ENCODE measurements around the gene ULK3.

ULK3 gene

DNA sequence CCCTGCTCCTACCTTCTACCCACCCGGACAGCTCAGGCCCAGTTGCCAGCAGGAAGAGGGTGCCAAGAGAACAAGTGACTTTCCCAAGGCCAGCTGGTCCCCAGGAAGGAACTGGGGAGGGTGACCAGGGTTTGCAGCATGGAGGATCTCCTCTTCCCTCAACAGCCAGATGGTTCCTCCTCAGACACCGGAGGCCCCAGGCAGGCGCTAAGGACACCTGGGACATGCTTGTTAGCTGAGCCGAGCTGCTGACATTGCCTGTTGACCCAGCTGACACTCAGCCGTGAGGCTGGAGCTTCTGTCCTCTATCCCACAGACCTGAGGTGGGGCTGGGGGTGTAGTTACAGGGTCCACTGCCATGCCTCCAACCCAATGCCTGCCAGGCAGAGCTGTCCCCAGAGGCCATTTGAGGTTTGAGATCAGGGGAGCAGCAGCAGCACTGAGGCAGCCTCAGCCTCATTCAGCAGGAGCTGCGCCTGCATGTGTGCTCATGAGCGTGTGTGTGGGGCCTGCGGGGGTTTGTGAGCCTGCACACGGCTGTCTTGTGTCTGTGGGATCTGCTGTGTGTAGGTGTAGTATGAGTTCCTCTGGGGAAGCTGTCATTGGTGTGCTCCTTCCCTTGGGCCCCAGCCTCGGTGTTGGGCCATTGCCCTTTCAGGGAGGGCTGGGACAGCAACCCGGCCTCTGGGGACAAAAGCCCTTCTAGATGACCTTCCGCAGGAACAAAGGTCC lies 9.4 kb downstream of the ULK3 start:
- Histone ChIP-seq H3K36me3 (ENCODE audit: control insufficient read depth in 2 of 2, insufficient read depth in 2 of 2, low read length in 2 of 2) (peaks cover 8 to 21% of the 10 kb centered on the region in 2 donors), H3K9ac (ENCODE audit: low read depth in 1 of 2, low read length in 2 of 2) (no peak overlapping the region), H3K4me1 (ENCODE audit: control insufficient read depth in 2 of 2, insufficient read depth in 2 of 2, low read length in 2 of 2) (peaks cover 10 to 25% of the 10 kb centered on the region in 2 donors), H3K4me3 (ENCODE audit: low read length in 2 of 2) (no peak overlapping the region), H3K9me3 (ENCODE audit: control insufficient read depth in 2 of 2, low read length in 2 of 2) (no peaks in the 10 kb centered on the region), H3K27me3 (ENCODE audit: control insufficient read depth in 2 of 2, insufficient read depth in 2 of 2, low read length in 2 of 2) (no peaks in the 10 kb centered on the region), H3K27ac (ENCODE audit: low read depth in 2 of 2, low read length in 2 of 2) (no peak overlapping the region)

- Histone ChIP-seq H3K4me3 (ENCODE audit: low read length in 2 of 2) (no peak overlapping the region), H3K9me3 (ENCODE audit: control insufficient read depth in 2 of 2, low read length in 2 of 2) (no peaks in the 10 kb centered on the region), H3K4me1 (ENCODE audit: control insufficient read depth in 2 of 2, insufficient read depth in 2 of 2, low read length in 2 of 2) (peaks cover 10 to 25% of the 10 kb centered on the region in 2 donors), H3K9ac (ENCODE audit: low read depth in 1 of 2, low read length in 2 of 2) (peak overlapping the region in 1 of 2 donors; percentile 38), H3K27me3 (ENCODE audit: control insufficient read depth in 2 of 2, insufficient read depth in 2 of 2, low read length in 2 of 2) (peaks cover under 1 to 2% of the 10 kb centered on the region in 2 donors), H3K36me3 (ENCODE audit: control insufficient read depth in 2 of 2, insufficient read depth in 2 of 2, low read length in 2 of 2) (peaks cover 8 to 15% of the 10 kb centered on the region in 2 donors), H3K27ac (ENCODE audit: low read depth in 2 of 2, low read length in 2 of 2) (no peak overlapping the region)
Observed at GRCh38 chr15:74832826-74833225, 10.1 kb downstream of the ULK3 start.

DNA sequence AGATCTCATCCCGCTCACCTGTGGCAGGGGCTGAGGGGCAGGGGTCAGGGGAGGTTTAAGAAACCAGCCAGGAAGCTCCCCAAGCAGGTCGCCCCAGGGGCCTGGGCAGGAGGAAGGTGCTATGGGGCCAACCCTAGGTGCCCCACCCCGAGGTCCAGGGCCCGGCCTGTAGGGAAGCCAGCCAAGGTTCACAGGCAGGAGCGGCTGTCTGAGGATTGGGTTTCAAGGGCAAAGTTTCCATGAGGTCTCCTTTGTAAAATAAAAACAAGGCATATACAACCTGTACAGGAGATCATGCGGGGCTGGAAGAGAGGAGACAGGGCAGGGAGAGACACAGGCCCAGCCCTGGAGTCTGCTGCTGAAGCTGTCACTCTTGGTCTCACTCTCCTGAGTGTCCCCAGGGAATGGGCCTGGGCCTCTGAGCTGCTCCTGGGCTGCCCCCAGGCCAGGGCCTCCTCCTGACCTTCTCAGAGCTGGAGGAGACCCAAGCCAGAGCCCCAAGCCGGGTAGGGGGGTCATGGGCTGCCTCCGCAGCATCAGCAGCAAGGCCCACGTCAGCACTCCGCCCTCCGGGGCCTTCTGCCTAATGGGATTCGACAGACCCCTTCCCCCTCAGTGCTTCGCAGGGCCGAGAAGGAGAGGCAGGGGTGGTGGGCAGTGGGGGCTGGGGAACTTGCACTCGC lies 11.0 kb downstream of the ULK3 start:
- H3K4me1 ChIP-seq (ENCODE audit: control insufficient read depth in 2 of 2, insufficient read depth in 2 of 2, low read length in 2 of 2), result peaks cover 10 to 25% of the 10 kb centered on the region in 2 donors
- H3K27ac ChIP-seq (ENCODE audit: low read depth in 2 of 2, low read length in 2 of 2), result peak overlapping the region; percentile 75 to 78
- H3K36me3 ChIP-seq (ENCODE audit: control insufficient read depth in 2 of 2, insufficient read depth in 2 of 2, low read length in 2 of 2), result peaks cover 8 to 10% of the 10 kb centered on the region in 2 donors
- H3K9me3 ChIP-seq (ENCODE audit: control insufficient read depth in 2 of 2, low read length in 2 of 2), result no peaks in the 10 kb centered on the region
- peak overlapping the region in 1 of 2 donors; percentile 20 for H3K4me3 ChIP-seq (ENCODE audit: low read length in 2 of 2)
- H3K27me3 ChIP-seq (ENCODE audit: control insufficient read depth in 2 of 2, insufficient read depth in 2 of 2, low read length in 2 of 2), result peaks cover 9 to 10% of the 10 kb centered on the region in 2 donors
- H3K9ac ChIP-seq (ENCODE audit: low read depth in 1 of 2, low read length in 2 of 2), result peak overlapping the region in 1 of 2 donors; percentile 43

GRCh38 chr15:74830868-74831267 lies 12.1 kb downstream of the ULK3 start:
- no peak overlapping the region for H3K4me3 ChIP-seq (ENCODE audit: low read length in 2 of 2)
- peaks cover 10 to 25% of the 10 kb centered on the region in 2 donors for H3K4me1 ChIP-seq (ENCODE audit: control insufficient read depth in 2 of 2, insufficient read depth in 2 of 2, low read length in 2 of 2)
- H3K27ac ChIP-seq (ENCODE audit: low read depth in 2 of 2, low read length in 2 of 2), result no peak overlapping the region
- H3K9me3 ChIP-seq (ENCODE audit: control insufficient read depth in 2 of 2, low read length in 2 of 2), result no peaks in the 10 kb centered on the region
- H3K36me3 ChIP-seq (ENCODE audit: control insufficient read depth in 2 of 2, insufficient read depth in 2 of 2, low read length in 2 of 2), result peaks cover 3 to 5% of the 10 kb centered on the region in 2 donors
- H3K9ac ChIP-seq (ENCODE audit: low read depth in 1 of 2, low read length in 2 of 2), result no peak overlapping the region
- peaks cover 9 to 13% of the 10 kb centered on the region in 2 donors for H3K27me3 ChIP-seq (ENCODE audit: control insufficient read depth in 2 of 2, insufficient read depth in 2 of 2, low read length in 2 of 2)

DNA sequence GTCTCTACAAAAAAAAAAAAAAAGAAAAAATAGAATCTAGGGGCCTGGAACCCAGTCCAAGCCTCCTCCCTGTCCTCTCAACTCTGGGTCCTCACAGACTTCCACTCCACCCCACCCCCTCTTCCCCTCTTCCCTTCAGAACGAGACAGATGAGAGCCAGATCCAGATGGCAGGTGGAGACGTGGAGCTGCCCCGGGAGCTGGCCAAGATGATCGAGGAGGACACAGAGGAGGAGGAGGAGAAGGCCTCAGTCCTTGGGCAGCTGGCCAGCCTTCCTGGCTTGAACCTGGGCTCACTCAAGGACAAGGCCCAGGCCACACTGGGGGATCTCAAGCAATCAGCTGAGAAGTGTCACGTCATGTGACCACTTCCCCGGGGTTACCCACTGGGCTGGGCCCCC lies 13.0 kb downstream of the ULK3 start:
- no peak overlapping the region for H3K9ac ChIP-seq (ENCODE audit: low read depth in 1 of 2, low read length in 2 of 2)
- H3K27me3 ChIP-seq (ENCODE audit: control insufficient read depth in 2 of 2, insufficient read depth in 2 of 2, low read length in 2 of 2), result peaks cover 9 to 13% of the 10 kb centered on the region in 2 donors
- no peaks in the 10 kb centered on the region for H3K9me3 ChIP-seq (ENCODE audit: control insufficient read depth in 2 of 2, low read length in 2 of 2)
- peaks cover 10 to 22% of the 10 kb centered on the region in 2 donors for H3K4me1 ChIP-seq (ENCODE audit: control insufficient read depth in 2 of 2, insufficient read depth in 2 of 2, low read length in 2 of 2)
- no peak overlapping the region for H3K4me3 ChIP-seq (ENCODE audit: low read length in 2 of 2)
- no peaks in the 10 kb centered on the region for H3K36me3 ChIP-seq (ENCODE audit: control insufficient read depth in 2 of 2, insufficient read depth in 2 of 2, low read length in 2 of 2)
- no peak overlapping the region for H3K27ac ChIP-seq (ENCODE audit: low read depth in 2 of 2, low read length in 2 of 2)

- Histone ChIP-seq H3K27me3 (ENCODE audit: control insufficient read depth in 2 of 2, insufficient read depth in 2 of 2, low read length in 2 of 2) (peaks cover 9 to 13% of the 10 kb centered on the region in 2 donors), H3K4me1 (ENCODE audit: control insufficient read depth in 2 of 2, insufficient read depth in 2 of 2, low read length in 2 of 2) (peaks cover 10 to 22% of the 10 kb centered on the region in 2 donors), H3K27ac (ENCODE audit: low read depth in 2 of 2, low read length in 2 of 2) (no peak overlapping the region), H3K9ac (ENCODE audit: low read depth in 1 of 2, low read length in 2 of 2) (no peak overlapping the region), H3K9me3 (ENCODE audit: control insufficient read depth in 2 of 2, low read length in 2 of 2) (no peaks in the 10 kb centered on the region), H3K36me3 (ENCODE audit: control insufficient read depth in 2 of 2, insufficient read depth in 2 of 2, low read length in 2 of 2) (no peaks in the 10 kb centered on the region), H3K4me3 (ENCODE audit: low read length in 2 of 2) (no peak overlapping the region)
Observed at GRCh38 chr15:74829486-74829885, 13.5 kb downstream of the ULK3 start.

GRCh38 chr15:74828835-74829234 lies 14.1 kb downstream of the ULK3 start:
- H3K4me1 ChIP-seq (ENCODE audit: control insufficient read depth in 2 of 2, insufficient read depth in 2 of 2, low read length in 2 of 2), result peaks cover 10 to 22% of the 10 kb centered on the region in 2 donors
- no peaks in the 10 kb centered on the region for H3K9me3 ChIP-seq (ENCODE audit: control insufficient read depth in 2 of 2, low read length in 2 of 2)
- peaks cover 9 to 13% of the 10 kb centered on the region in 2 donors for H3K27me3 ChIP-seq (ENCODE audit: control insufficient read depth in 2 of 2, insufficient read depth in 2 of 2, low read length in 2 of 2)
- H3K27ac ChIP-seq (ENCODE audit: low read depth in 2 of 2, low read length in 2 of 2), result no peak overlapping the region
- no peak overlapping the region for H3K9ac ChIP-seq (ENCODE audit: low read depth in 1 of 2, low read length in 2 of 2)
- no peak overlapping the region for H3K4me3 ChIP-seq (ENCODE audit: low read length in 2 of 2)
- no peaks in the 10 kb centered on the region for H3K36me3 ChIP-seq (ENCODE audit: control insufficient read depth in 2 of 2, insufficient read depth in 2 of 2, low read length in 2 of 2)

- Histone ChIP-seq H3K9ac (ENCODE audit: low read depth in 1 of 2, low read length in 2 of 2) (no peak overlapping the region), H3K27me3 (ENCODE audit: control insufficient read depth in 2 of 2, insufficient read depth in 2 of 2, low read length in 2 of 2) (peaks cover 9 to 13% of the 10 kb centered on the region in 2 donors), H3K27ac (ENCODE audit: low read depth in 2 of 2, low read length in 2 of 2) (no peak overlapping the region), H3K36me3 (ENCODE audit: control insufficient read depth in 2 of 2, insufficient read depth in 2 of 2, low read length in 2 of 2) (no peaks in the 10 kb centered on the region), H3K9me3 (ENCODE audit: control insufficient read depth in 2 of 2, low read length in 2 of 2) (no peaks in the 10 kb centered on the region), H3K4me1 (ENCODE audit: control insufficient read depth in 2 of 2, insufficient read depth in 2 of 2, low read length in 2 of 2) (peaks cover 7 to 13% of the 10 kb centered on the region in 2 donors), H3K4me3 (ENCODE audit: low read length in 2 of 2) (no peak overlapping the region)
Observed at GRCh38 chr15:74827614-74828013, 15.3 kb downstream of the ULK3 start.

GRCh38 chr15:74826921-74827320 lies 16.0 kb downstream of the ULK3 start:
- H3K9me3 ChIP-seq (ENCODE audit: control insufficient read depth in 2 of 2, low read length in 2 of 2), result no peaks in the 10 kb centered on the region
- no peaks in the 10 kb centered on the region for H3K36me3 ChIP-seq (ENCODE audit: control insufficient read depth in 2 of 2, insufficient read depth in 2 of 2, low read length in 2 of 2)
- no peak overlapping the region for H3K27ac ChIP-seq (ENCODE audit: low read depth in 2 of 2, low read length in 2 of 2)
- H3K27me3 ChIP-seq (ENCODE audit: control insufficient read depth in 2 of 2, insufficient read depth in 2 of 2, low read length in 2 of 2), result peaks cover 9 to 13% of the 10 kb centered on the region in 2 donors
- peaks cover 1 to 6% of the 10 kb centered on the region in 2 donors for H3K4me1 ChIP-seq (ENCODE audit: control insufficient read depth in 2 of 2, insufficient read depth in 2 of 2, low read length in 2 of 2)
- H3K9ac ChIP-seq (ENCODE audit: low read depth in 1 of 2, low read length in 2 of 2), result no peak overlapping the region
- no peak overlapping the region for H3K4me3 ChIP-seq (ENCODE audit: low read length in 2 of 2)

DNA sequence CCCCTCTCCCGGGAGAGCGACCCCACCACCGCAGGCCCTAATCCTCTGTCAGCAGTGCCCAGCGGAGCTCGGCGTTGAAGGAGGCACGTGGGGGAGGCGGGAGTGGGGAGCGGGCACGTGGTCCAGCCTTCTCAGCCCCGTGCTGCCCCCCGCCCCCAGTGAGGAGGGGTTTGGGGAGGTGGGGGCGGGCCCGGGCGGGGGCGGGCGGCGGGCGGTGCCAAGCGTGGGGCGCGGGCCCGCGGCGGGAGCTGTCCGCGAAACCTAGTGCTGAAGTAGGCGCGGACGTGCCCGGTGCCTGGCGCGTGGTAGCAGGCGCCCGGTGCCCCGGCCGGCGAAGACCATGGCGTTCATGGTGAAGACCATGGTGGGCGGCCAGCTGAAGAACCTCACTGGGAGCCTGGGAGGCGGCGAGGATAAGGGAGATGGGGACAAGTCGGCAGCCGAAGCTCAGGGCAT lies 16.6 kb downstream of the ULK3 start, which contains the start of gene CPLX3:
CPLX3 (plus strand) TSS at position 264 of the 456 bp plus-strand sequence; CDS start at position 341, 77 bp downstream.
- Histone ChIP-seq H3K9me3 (ENCODE audit: control insufficient read depth in 2 of 2, low read length in 2 of 2) (no peaks in the 10 kb centered on the region), H3K9ac (ENCODE audit: low read depth in 1 of 2, low read length in 2 of 2) (no peak within 1 kb of the TSS), H3K4me1 (ENCODE audit: control insufficient read depth in 2 of 2, insufficient read depth in 2 of 2, low read length in 2 of 2) (peaks cover 0 to 1% of the 10 kb centered on the region in 2 donors), H3K27me3 (ENCODE audit: control insufficient read depth in 2 of 2, insufficient read depth in 2 of 2, low read length in 2 of 2) (peaks cover 9 to 13% of the 10 kb centered on the region in 2 donors), H3K4me3 (ENCODE audit: low read length in 2 of 2) (no peak within 1 kb of the TSS), H3K27ac (ENCODE audit: low read depth in 2 of 2, low read length in 2 of 2) (no peak within 1 kb of the TSS), H3K36me3 (ENCODE audit: control insufficient read depth in 2 of 2, insufficient read depth in 2 of 2, low read length in 2 of 2) (no peaks in the 10 kb centered on the region)

Data from mucosa of rectum (tissue), 2 donors.